ENCODE measurements around the gene SLC2A1.

SLC2A1 gene

GRCh38 chr1:42958488-42959319 is at the start of gene SLC2A1:
TSS of gene SLC2A1 (minus strand) at chr1:42958868. CDS start at chr1:42958651, 217 bp downstream.
- peak; percentile 96 for DNase-seq

DNA sequence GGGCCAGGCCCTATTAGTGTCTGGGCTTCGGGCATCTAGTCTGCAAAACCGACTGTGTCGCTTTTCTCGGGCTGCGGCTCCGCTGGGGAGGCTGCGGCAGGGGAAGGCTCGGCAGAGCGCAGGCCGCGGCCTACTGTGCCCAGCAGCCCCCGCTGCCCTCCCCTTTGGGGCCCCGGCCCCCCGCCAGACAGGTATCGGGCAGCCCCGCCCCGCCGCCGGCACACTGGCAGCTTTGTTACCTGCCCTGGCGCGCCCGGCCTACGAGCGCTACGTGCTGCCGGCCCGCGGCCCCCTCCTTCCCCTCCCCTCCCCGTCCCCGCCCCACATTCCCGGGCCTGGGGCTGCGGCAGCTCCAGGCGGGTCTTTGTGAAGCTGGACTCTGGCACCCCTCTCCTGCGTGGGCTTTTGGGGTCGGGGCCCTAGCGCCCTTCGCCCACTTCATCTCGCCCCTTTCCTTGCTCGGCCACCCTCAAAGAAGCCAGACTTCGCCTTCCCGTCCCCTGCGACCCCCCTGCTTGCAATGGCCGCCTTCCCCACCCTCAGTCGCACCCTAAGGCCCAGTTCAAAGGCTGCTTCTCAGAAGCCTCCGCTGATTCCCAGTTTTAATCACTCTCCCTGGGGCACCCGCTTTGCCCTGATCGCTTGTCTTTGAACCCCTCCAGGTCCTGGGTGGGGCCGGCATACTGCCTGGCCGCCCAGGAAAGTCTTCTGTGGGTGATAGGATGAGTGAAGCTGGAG is 48.9 kb upstream of the SLC2A1 start:
- DNase-seq: no peak

DNA sequence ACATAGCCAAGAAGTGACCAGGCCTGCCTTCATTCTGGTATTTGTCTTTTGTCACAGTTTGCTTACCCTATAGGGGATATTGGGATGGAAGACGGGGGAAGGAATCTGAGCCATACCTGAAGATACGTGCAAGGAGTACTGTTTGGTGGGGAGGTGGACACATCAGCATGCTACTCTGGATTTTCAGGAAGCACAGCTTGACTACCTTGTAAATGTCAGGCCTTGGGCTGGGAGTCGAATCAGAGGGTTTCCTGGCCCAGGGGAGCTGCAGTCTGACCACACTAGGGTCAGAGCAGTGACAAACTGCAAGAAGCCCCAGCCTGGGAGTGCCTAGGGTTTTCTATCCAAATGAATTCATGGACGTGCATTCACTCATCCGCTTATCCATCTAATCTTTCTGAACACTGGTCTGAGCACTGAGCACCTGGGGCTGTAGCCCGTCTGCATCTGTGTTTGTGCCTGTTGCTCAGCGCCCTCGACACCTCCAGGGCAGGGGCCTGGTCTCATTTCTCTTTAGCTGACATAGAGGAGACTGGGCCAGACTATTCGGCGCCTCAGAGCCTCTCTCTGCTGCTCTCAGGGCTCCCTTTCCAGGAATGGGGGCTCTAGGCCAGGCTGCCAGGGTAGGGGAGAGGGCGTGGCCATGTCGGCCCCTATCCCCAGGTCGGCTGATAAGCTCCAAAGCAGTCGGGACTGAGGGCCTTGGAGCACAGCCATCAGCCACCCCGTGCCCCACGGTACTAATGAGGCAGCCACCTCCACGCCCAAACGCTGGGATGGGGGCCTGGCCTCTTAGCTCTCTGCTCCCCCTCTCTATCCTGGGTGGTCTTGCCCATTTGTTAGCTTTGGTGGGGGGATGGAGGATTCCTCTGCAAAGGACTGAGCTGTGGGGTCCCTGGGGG is 47.0 kb upstream of the SLC2A1 start:
- no peak for DNase-seq

GRCh38 chr1:43004587-43005459 is 46.2 kb upstream of the SLC2A1 start:
- DNase-seq: no peak

DNA sequence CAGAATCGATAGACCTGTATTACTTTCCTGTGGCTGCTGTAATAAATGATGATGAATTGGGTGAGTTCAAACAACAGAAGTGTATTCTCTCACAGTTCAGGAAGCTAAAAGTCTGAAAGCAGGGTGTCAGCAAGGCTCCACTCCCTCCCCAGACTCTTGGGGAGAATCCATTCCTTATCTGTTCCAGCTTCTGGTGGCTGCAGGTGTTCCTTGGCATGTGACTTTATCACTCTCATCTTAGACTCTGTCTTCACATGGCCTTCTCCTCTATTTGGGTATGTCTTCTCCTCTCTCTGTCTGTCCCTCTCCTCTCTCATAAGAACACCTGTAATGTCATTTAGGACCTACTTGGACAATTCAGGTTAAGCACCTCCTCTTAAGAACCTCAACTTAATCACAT is 44.1 kb upstream of the SLC2A1 start:
- no peak for DNase-seq

DNA sequence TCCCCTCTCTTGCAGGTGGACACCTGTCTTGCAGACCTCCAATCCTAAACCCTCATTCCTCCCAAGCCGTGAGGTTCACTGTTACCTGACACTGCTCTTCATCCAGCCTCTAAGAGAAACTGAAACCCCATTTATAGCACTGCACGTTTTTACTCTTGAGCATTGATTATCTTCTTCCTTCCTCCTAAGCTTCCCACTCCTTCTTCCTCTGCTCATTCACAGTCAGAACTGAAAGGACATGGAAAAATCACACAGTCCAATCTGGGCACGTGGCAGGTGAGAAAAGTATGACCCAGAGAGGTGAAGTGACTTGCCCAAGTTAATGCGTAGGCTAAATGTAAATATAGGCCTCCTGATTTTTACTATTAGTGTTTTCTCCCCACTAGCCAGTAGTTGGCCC is 43.4 kb upstream of the SLC2A1 start:
- no peak for DNase-seq

- DNase-seq: no peak
Measured at GRCh38 chr1:43001434-43001833, 42.8 kb upstream of the SLC2A1 start.

DNA sequence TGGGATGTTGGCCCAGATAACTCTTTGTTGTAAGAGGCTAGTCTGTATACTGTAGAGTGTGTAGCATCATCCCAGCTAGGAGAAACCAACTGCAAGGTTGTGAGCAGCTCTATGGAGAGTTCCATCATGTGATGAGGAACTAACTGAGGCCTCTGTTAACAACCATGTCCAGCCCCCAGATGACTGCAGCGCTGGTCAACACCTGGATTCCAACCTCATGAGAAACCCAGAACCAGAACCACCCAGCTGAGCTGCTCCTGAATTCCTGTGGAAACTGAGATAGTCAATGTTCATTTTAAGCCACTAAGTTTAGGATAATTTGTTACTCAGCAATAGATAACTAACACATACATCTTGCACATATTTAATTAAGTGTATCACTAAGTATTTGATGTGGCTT is 41.6 kb upstream of the SLC2A1 start:
- no peak for DNase-seq

DNA sequence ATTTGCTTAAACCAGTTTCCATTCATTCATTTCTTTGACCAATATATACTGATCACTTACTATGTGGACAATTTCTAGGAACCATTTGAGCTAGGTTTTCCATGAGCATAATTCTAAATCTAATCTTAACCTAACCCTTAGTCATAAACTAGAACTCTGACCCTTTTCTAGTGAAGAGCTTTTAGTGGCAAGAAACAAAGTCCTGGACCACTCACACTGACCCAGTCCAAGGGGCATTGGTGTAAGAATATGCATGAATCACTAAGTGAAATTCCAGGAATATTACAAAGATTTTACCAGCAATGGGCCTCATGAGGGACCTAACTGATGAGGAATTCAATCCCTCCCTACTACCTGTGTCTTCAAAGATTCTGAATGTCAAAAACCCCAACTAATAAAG is 40.6 kb upstream of the SLC2A1 start:
- DNase-seq: no peak

DNA sequence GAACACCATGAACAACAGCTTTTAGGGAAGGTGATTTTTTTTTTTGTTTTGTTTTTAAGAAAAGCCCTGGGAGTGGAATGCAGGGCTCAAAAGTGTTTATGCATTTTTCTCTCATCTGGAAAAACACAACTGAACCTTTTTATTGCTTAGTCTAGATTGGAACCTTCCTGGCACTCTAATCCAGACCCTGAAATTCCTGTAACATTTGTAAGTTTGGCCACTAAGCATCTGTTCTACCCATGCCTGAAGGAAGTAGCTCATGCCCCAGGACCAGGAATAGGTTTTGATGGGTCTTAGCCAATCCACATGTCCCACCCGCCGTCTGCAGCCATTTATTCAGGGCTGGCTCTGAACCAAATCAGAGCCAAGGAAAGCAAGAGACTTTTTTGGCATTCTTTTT is 39.7 kb upstream of the SLC2A1 start:
- no peak for DNase-seq

DNA sequence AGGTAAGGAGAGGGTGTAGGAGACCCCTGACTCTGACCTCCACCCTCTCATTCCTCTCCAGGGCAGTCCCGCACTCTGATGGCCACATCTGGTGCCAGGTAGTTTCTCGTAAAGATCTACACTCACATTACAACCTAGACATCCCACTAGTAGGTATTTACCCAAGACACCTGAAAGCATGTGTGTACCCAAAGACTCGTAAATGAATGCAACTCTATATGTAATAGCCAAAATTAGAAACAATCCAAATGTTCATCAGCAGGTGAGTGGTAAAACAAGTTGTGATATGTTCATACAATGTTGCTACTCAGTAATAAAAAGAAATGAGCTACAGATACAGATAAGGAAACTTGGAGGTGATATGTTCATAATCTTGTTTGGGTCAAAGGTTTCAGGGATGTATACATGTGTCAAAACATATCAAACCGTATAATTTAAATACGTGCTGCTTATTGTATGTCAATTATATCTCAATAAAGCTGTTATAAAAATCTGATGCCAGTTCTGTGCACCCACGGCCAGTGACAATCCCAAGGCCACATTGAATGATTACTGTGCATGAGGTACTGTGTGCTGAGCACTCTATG is 37.8 kb upstream of the SLC2A1 start:
- DNase-seq: no peak

DNA sequence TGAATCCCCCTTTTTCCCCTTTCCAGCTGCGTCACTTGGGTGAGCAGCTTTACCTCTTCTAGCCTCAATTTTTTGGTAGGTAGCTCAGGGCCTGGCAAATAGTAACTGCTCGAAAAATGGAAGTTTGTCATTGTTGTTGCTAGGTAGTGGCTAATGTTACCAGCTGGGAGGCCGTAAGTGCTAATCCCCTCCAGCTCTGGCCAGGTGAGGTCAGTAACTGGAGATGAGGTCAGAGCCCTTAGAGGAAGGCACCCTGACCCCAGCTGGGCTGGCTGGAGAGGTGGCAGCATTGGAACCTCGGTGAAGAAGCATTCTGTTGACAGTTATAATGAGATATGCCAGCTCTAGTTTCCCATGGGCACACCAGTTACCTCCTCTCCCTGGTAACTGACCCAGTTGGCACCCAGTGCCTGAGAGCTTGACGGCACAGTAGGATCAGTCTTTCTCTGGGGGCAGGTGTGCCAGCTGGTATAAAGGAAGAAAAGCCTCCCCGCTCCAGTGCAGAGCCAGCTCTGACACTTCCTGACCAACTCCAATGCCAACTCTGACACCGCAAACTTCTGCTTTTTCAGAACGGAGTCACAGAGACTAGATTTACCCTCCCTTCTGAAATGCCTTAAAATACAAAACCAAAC is 35.0 kb upstream of the SLC2A1 start:
- no peak for DNase-seq

GRCh38 chr1:42992054-42992571 is 33.4 kb upstream of the SLC2A1 start:
- no peak for DNase-seq

DNA sequence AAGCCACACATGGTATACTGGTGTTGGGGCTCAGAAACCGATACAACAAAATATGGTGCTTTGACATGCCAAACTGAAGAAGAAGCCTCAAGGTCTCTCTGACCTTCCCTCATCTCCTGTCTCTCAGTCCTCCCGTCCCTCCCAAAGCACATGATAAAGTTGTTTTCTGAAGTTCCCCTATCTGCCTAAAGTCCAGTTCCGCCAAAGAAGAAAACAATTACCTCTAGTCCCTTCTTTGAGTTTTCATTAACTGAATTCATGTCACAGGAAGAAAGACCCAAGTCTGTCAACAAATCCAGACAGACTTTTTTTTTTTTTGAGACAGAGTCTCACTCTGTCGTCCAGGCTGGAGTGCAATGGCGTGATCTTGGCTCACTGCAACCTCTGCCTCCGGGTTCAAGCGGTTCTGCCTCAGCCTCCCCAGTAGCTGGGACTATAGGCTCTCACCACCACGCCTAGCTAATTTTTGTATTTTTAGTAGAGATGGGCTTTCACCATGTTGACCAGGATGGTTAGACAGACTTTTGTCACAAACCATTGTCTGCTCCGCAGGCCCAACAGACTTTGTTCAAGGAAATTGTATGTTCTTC is 32.2 kb upstream of the SLC2A1 start:
- no peak for DNase-seq

DNA sequence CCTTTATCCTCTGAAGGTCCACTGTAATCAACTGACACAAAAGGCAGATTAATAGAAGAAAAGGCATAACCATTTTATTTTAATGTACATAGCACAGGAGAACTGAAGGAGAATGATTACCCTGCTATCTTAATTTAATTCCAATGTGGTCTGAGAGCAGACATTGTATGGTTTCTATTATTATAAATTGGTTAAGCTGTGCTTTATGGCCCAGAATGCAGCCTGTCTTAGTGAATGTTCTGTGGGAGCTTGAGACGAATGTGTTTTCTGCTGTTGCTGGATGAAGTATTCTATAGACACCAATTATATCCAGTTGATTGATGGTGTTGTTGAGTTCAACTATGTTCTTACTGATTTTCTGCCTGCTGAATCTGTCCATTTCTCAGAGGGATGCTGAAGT is 25.0 kb upstream of the SLC2A1 start:
- DNase-seq: no peak

DNA sequence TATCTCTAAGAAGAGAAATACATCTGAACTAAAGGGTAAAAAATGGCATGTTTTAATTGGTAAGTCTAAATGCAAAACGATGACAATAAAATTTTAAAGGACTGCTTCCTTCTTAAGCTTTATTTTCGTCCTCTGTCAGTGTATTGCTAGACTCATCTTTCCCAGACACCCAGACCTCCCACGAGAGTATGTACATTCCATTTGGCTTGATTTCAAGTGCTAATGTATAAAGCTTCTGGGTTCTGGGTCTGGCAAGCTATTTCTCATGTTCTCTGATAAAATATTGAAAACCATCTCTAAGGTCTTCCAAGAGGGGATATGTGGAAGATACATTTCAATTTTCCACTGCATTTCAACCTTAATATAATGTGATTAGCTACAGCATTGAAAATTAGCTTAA is 24.6 kb upstream of the SLC2A1 start:
- no peak for DNase-seq

GRCh38 chr1:42982641-42983040 is 24.0 kb upstream of the SLC2A1 start:
- DNase-seq: no peak

- no peak for DNase-seq
Measured at GRCh38 chr1:42981871-42982270, 23.2 kb upstream of the SLC2A1 start.

DNA sequence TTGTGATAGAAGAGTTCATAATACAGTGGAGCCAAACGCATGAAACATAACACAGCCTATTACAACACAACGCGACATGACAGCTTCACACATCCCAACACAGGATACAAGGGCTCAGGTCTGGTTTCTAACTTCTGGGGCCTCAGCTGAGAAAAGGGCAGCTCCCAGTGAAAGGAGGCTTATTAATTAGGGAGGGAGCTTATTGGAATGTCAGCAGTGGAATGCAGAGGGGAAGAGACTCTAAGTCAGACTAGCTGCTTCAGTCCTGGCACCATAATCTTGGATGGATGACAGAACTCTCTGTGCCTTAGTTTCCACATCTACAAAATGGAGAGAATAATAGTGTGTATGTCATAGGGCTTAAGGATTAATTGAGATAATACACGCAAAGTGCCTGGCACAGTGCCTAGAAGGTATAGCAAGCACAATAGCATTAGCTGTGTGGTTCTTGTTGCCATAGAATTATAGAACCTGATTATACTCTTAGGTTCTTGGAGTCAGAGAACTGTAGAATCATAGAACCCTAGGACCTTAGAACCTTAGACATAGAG is 22.7 kb upstream of the SLC2A1 start:
- DNase-seq: no peak
